Measurements from ENCODE around the gene TENM4.

Gene TENM4

DNA sequence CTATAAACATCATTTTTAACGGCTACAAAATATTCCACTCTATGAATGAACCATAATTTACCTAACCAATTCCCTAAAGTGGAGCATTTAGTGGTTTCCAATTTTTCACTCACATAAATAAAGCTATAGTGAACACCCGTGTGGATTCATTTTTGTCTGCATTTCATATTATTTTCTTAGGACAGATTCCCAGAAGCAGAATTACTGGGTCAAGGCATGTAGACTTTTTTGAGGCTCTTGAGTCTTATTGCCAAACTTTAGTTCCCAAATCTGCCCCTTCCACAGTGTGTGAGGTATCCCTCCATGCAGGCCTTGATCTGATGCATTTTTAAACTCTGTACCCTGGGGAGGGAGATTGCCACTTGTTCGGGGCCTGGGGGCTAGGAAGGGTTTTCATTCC lies 198.2 kb downstream of the TENM4 start:
- TF ChIP-seq TAF1 (IDR thresholded peaks at IDR 0.05; ENCODE audit: borderline replicate concordance, insufficient read depth, low read length) (no peak), SIN3A (IDR thresholded peaks at IDR 0.05; ENCODE audit: borderline replicate concordance, insufficient read depth, low read length) (no peak), FOXP2 (optimal IDR thresholded peaks at IDR 0.05; ENCODE audit: borderline replicate concordance, extremely low read depth, extremely low read length, insufficient read depth) (no peak), POLR2AphosphoS5 (IDR thresholded peaks at IDR 0.05; ENCODE audit: low read depth, low read length) (no peak), REST (IDR thresholded peaks at IDR 0.05; ENCODE audit: insufficient read depth in 1 of 2, low read depth in 2 of 2, low read length in 2 of 2) (no peak)

GRCh38 chr11:79241852-79242241 lies 199.0 kb downstream of the TENM4 start:
- no peak for TF ChIP-seq SIN3A (IDR thresholded peaks at IDR 0.05; ENCODE audit: borderline replicate concordance, insufficient read depth, low read length)
- TF ChIP-seq TAF1 (IDR thresholded peaks at IDR 0.05; ENCODE audit: borderline replicate concordance, insufficient read depth, low read length): no peak
- no peak for TF ChIP-seq FOXP2 (optimal IDR thresholded peaks at IDR 0.05; ENCODE audit: borderline replicate concordance, extremely low read depth, extremely low read length, insufficient read depth)
- no peak for TF ChIP-seq REST (IDR thresholded peaks at IDR 0.05; ENCODE audit: insufficient read depth in 1 of 2, low read depth in 2 of 2, low read length in 2 of 2)
- no peak for TF ChIP-seq POLR2AphosphoS5 (IDR thresholded peaks at IDR 0.05; ENCODE audit: low read depth, low read length)

- no peak for TF ChIP-seq FOXP2 (optimal IDR thresholded peaks at IDR 0.05; ENCODE audit: borderline replicate concordance, extremely low read depth, extremely low read length, insufficient read depth)
- TF ChIP-seq POLR2AphosphoS5 (IDR thresholded peaks at IDR 0.05; ENCODE audit: low read depth, low read length): no peak
- no peak for TF ChIP-seq TAF1 (IDR thresholded peaks at IDR 0.05; ENCODE audit: borderline replicate concordance, insufficient read depth, low read length)
- TF ChIP-seq SIN3A (IDR thresholded peaks at IDR 0.05; ENCODE audit: borderline replicate concordance, insufficient read depth, low read length): no peak
- no peak for TF ChIP-seq REST (IDR thresholded peaks at IDR 0.05; ENCODE audit: insufficient read depth in 1 of 2, low read depth in 2 of 2, low read length in 2 of 2)
Observed at GRCh38 chr11:79241205-79241851, 199.5 kb downstream of the TENM4 start.

DNA sequence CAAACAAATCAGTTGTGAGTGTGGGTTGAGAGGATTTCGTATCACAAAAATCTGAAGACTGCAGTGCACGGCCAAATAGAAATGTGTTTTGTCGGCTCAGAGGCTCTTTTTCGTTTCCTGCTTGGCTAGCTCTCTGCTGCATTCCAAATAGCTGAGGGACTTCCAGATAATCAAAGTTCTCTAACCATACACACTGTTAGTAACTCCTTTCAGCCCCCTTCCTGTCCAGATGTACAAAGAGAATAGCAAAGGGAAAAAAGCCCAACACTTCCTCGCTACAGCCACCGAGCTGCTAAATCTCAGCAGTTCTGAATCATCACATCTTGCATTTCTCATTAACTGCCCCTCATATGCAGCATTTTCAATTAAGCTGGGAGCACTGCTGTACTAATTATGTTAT lies 203.1 kb downstream of the TENM4 start:
- no peak for TF ChIP-seq FOXP2 (optimal IDR thresholded peaks at IDR 0.05; ENCODE audit: borderline replicate concordance, extremely low read depth, extremely low read length, insufficient read depth)
- TF ChIP-seq TAF1 (IDR thresholded peaks at IDR 0.05; ENCODE audit: borderline replicate concordance, insufficient read depth, low read length): no peak
- TF ChIP-seq SIN3A (IDR thresholded peaks at IDR 0.05; ENCODE audit: borderline replicate concordance, insufficient read depth, low read length): no peak
- TF ChIP-seq REST (IDR thresholded peaks at IDR 0.05; ENCODE audit: insufficient read depth in 1 of 2, low read depth in 2 of 2, low read length in 2 of 2): no peak
- TF ChIP-seq POLR2AphosphoS5 (IDR thresholded peaks at IDR 0.05; ENCODE audit: low read depth, low read length): no peak
